Gastroesophageal sphincter (tissue), 3 donors: ENCODE data around the gene C8G.

Experiments used
- EP300 ChIP-seq: sonication (generic); formaldehyde crosslinking; IDR thresholded peaks from one replicate; pipeline ENCODE4 v1.6.1; 2017; ENCODE audit warnings: antibody characterized with exemption, mild to moderate bottlenecking
- POLR2A ChIP-seq, 2 donors: fragments of 450-650 bp; IDR thresholded peaks; one replicate each; pipeline ENCODE4 v1.6.1; 2017; ENCODE audit warnings: antibody characterized with exemption in 2 of 2, mild to moderate bottlenecking in 2 of 2, moderate library complexity in 1 of 2
- POLR2AphosphoS5 ChIP-seq: sonication (generic); formaldehyde crosslinking; IDR thresholded peaks from one replicate; pipeline ENCODE4 v1.6.1; 2017; ENCODE audit warnings: antibody characterized with exemption
- TF ChIP-seq, protein P1 (sequence below), 4 experiments: fragments of 200-600 bp in 2 of 4; fragments of 450-650 bp in 2 of 4; sonication (generic) in 1 of 4; IDR thresholded peaks; one replicate each; pipeline ENCODE4 v1.5.1; 2017 to 2019; ENCODE audit warnings: antibody characterized with exemption in 4 of 4, mild to moderate bottlenecking in 2 of 4, moderate library complexity in 2 of 4

DNA sequence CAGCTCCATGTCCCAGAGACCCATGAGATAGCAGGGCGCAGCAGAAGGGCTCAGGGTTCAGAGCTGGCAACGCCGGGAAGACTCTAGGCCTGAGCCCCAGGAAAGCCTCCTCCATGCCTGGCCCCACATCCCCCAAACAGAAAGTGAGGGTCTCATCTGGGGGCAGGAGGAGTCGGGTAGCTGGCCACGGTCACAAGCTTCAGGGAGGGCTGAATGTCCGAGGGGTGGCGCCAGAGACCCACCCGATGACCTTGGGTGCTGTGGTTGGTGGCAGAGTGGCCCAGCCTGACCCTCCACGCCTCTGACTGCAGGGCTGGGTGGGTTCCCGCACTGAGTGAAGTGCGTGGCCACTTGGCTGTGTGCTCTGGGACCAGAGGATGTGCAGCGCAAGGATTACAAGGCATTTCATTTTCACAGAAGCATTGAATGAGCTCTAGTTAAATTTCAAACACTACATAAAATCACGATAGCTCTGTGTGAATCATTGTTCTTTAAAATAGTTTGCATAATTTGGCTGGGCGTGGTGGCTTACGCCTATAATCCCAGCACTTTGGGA lies 3.0 kb downstream of the C8G start:
- TF ChIP-seq, protein P1, sequence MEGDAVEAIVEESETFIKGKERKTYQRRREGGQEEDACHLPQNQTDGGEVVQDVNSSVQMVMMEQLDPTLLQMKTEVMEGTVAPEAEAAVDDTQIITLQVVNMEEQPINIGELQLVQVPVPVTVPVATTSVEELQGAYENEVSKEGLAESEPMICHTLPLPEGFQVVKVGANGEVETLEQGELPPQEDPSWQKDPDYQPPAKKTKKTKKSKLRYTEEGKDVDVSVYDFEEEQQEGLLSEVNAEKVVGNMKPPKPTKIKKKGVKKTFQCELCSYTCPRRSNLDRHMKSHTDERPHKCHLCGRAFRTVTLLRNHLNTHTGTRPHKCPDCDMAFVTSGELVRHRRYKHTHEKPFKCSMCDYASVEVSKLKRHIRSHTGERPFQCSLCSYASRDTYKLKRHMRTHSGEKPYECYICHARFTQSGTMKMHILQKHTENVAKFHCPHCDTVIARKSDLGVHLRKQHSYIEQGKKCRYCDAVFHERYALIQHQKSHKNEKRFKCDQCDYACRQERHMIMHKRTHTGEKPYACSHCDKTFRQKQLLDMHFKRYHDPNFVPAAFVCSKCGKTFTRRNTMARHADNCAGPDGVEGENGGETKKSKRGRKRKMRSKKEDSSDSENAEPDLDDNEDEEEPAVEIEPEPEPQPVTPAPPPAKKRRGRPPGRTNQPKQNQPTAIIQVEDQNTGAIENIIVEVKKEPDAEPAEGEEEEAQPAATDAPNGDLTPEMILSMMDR (IDR thresholded peaks at IDR 0.05): peak in 2 of 4 experiments; percentile 23 to 50
- TF ChIP-seq EP300 (no peak), POLR2A (IDR thresholded peaks at IDR 0.05) (no peak), POLR2AphosphoS5 (no peak)
